HEK293T (cell line): ENCODE measurements around the gene HMCN2.

Experiments used
- ARNT ChIP-seq: fragments of 450-650 bp; IDR thresholded peaks from 2 replicates; pipeline ENCODE4 v1.6.1; 2017; ENCODE audit warnings: mild to moderate bottlenecking
- BHLHE40 ChIP-seq: fragments of 450-650 bp; IDR thresholded peaks from 2 replicates; pipeline ENCODE4 v1.6.1; 2016; ENCODE audit warnings: mild to moderate bottlenecking, moderate library complexity, borderline replicate concordance
- CTBP1 ChIP-seq: fragments of 450-650 bp; IDR thresholded peaks from 2 replicates; pipeline ENCODE4 v1.6.1; 2016; ENCODE audit warnings: borderline replicate concordance
- ELF4 ChIP-seq: fragments of 450-650 bp; IDR thresholded peaks from 2 replicates; pipeline ENCODE4 v1.6.1; 2017; ENCODE audit warnings: antibody characterized with exemption
- FOXA1 ChIP-seq: fragments of 450-650 bp; IDR thresholded peaks from 2 replicates; pipeline ENCODE4 v1.6.1; 2016; ENCODE audit warnings: mild to moderate bottlenecking
- FOXK2 ChIP-seq: fragments of 450-650 bp; IDR thresholded peaks from 2 replicates; pipeline ENCODE4 v1.6.1; 2016; ENCODE audit warnings: mild to moderate bottlenecking
- HDGF ChIP-seq: fragments of 450-650 bp; IDR thresholded peaks from 2 replicates; pipeline ENCODE4 v1.6.1; 2017; ENCODE audit warnings: antibody characterized with exemption, borderline replicate concordance
- L3MBTL2 ChIP-seq: fragments of 450-650 bp; conservative IDR thresholded peaks from 2 replicates; pipeline ENCODE4 v1.6.1; 2016; ENCODE audit warnings: mild to moderate bottlenecking
- LEF1 ChIP-seq: fragments of 450-650 bp; IDR thresholded peaks from 2 replicates; pipeline ENCODE4 v1.6.1; 2017; ENCODE audit warnings: mild to moderate bottlenecking, borderline replicate concordance
- NFRKB ChIP-seq: fragments of 450-650 bp; IDR thresholded peaks from 2 replicates; pipeline ENCODE4 v1.6.1; 2016; ENCODE audit warnings: mild to moderate bottlenecking, moderate library complexity
- SP1 ChIP-seq: fragments of 450-650 bp; IDR thresholded peaks from 2 replicates; pipeline ENCODE4 v1.6.1; 2017
- SUZ12 ChIP-seq: fragments of 450-650 bp; IDR thresholded peaks from 2 replicates; pipeline ENCODE4 v1.6.1; 2016; ENCODE audit warnings: mild to moderate bottlenecking
- TARDBP ChIP-seq: fragments of 450-650 bp; IDR thresholded peaks from 2 replicates; pipeline ENCODE4 v1.6.1; 2016
- ZNF384 ChIP-seq: fragments of 450-650 bp; IDR thresholded peaks from 2 replicates; pipeline ENCODE4 v1.6.1; 2016

GRCh38 chr9:130452835-130453234 is 187.3 kb downstream of the HMCN2 start:
- TF ChIP-seq SP1 = no peak
- no peak for TF ChIP-seq ARNT
- no peak for TF ChIP-seq FOXK2
- TF ChIP-seq BHLHE40 = no peak
- TF ChIP-seq HDGF = no peak
- TF ChIP-seq CTBP1 = no peak
- no peak for TF ChIP-seq NFRKB
- no peak for TF ChIP-seq ZNF384
- TF ChIP-seq TARDBP = no peak
- no peak for TF ChIP-seq L3MBTL2
- TF ChIP-seq FOXA1 = no peak
- TF ChIP-seq SUZ12 = no peak
- TF ChIP-seq LEF1 = no peak
- no peak for TF ChIP-seq ELF4
